Measurements from ENCODE around the gene PNMA5. TPM values are rescaled to one million over a fixed set of nuclear protein-coding genes. Genes with fewer than 3 reads are reported as not detected.
"Not testable (repeated sequence)": the region's sequence is repeated elsewhere in the genome, so short reads cannot be mapped to it uniquely, and the experiment has no call there.

PNMA5 gene
- total and polyA plus RNA-seq, 3 donors from 2014 or later, result 13.0 to 15.8 (median 13.9) TPM

DNA sequence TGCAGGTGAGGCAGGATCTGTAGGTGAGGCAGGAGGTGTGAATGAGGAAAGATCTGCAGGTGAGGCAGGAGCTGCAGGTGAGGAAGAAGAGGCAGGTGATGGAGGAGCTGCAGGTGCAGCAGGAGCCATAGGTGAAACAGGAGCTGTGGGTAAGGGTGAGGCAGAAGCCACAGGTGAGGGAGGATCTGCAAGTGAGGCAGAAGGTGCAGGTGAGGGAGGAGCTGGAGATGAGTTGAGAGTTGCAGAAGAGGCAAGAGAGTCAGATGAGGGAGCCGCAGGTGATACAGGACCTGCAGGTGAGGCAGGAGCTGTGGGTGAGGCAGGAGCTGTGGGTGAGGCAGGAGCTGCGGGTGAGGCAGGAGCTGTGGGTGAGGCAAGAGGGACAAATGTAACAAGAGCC lies 35.2 kb upstream of the PNMA5 start:
- intact Hi-C loops (cut with DNase I; ENCODE audit: low total_unique reads), result no loop called here

DNA sequence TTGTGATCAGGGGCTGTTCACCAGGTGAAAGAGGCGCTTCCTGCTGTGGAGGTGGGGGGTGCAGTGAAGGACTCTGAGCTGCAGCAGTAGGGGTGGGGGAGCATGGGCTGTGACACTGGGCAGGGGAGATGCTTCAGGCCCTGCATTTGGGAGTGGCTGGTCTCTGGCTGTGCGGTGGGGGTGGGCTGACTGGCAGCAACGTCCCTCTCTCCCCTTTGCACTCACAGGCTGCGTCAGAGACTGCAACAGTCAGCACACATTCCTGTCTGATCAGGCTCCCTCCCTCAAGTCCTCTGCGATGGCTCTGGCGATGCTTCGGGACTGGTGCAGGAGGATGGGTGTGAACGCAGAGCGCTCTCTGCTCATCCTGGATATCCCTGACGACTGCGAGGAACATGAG lies 34.6 kb upstream of the PNMA5 start:
- H3K27me3 ChIP-seq; H3K4me3 ChIP-seq; H3K36me3 ChIP-seq (ENCODE audit: low read depth, missing control alignments); H3K4me1 ChIP-seq; H3K9me3 ChIP-seq; DNase-seq; H3K27ac ChIP-seq; intact Hi-C loops (cut with DNase I; ENCODE audit: low total_unique reads): not testable (repeated sequence)
- 90% methylated on average over 2 of the region's 11 CpGs; no CpG with 5 or more reads in 1 of the 2 donors for WGBS, 2 donors

More for the DNA sequence above, 35.2 kb upstream of the PNMA5 start:
- Histone ChIP-seq H3K27ac (no peak overlapping the region), H3K27me3 (no peaks in the 10 kb centered on the region), H3K9me3 (no peaks in the 10 kb centered on the region), H3K4me1 (no peaks in the 10 kb centered on the region), H3K36me3 (ENCODE audit: low read depth, missing control alignments) (no peaks in the 10 kb centered on the region), H3K4me3 (no peak overlapping the region)
- TF ChIP-seq, protein P1, sequence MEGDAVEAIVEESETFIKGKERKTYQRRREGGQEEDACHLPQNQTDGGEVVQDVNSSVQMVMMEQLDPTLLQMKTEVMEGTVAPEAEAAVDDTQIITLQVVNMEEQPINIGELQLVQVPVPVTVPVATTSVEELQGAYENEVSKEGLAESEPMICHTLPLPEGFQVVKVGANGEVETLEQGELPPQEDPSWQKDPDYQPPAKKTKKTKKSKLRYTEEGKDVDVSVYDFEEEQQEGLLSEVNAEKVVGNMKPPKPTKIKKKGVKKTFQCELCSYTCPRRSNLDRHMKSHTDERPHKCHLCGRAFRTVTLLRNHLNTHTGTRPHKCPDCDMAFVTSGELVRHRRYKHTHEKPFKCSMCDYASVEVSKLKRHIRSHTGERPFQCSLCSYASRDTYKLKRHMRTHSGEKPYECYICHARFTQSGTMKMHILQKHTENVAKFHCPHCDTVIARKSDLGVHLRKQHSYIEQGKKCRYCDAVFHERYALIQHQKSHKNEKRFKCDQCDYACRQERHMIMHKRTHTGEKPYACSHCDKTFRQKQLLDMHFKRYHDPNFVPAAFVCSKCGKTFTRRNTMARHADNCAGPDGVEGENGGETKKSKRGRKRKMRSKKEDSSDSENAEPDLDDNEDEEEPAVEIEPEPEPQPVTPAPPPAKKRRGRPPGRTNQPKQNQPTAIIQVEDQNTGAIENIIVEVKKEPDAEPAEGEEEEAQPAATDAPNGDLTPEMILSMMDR (IDR thresholded peaks at IDR 0.05), result no peak
- TF ChIP-seq POLR2A (IDR thresholded peaks at IDR 0.05), result no peak
- DNase-seq, result no peak
- WGBS, 2 donors, result 50 to 100% methylated on average over 1 to 2 of the region's 2 CpGs

DNA sequence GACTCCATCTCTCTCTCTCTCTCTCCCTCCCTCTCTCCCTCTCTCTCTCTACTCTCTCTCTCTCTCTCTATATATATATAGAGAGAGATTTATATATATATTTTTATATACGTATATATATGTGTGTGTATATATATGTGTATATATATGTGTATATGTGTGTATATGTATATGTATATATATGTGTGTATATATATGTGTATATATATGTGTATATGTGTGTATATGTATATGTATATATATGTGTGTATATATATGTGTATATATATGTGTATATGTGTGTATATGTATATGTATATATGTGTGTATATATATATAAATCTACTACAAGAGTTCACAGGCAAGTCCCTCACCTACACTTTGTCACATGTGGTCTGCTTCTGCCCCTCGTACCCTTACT lies 32.6 kb upstream of the PNMA5 start:
- WGBS, 2 donors, result 20 to 65% methylated on average over 1 to 2 of the region's 2 CpGs
- H3K36me3 ChIP-seq (ENCODE audit: low read depth, missing control alignments); H3K4me3 ChIP-seq; DNase-seq; H3K27me3 ChIP-seq; H3K4me1 ChIP-seq; H3K27ac ChIP-seq; intact Hi-C loops (cut with DNase I; ENCODE audit: low total_unique reads); H3K9me3 ChIP-seq: not testable (repeated sequence)

DNA sequence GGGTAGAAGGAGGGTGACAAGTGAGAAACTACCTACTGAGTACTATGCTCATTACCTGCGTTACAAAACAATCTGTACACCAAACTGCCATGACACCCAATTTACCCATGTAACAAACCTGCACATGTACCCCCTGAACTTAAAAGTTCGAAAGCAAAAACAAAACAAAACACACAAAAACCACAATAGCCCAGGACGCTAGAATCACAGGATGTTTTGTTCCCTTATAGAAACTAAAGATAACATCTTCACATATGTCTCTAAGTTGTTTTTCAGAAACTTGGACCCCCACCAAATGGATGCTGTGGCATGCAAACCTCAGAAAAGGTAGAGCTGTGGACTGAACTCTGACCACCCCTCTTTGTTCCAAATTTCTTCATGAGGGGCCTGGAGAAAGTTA lies 25.2 kb upstream of the PNMA5 start:
- Histone ChIP-seq H3K4me1 (no peaks in the 10 kb centered on the region), H3K36me3 (ENCODE audit: low read depth, missing control alignments) (no peaks in the 10 kb centered on the region), H3K27ac (no peak overlapping the region), H3K9me3 (no peaks in the 10 kb centered on the region), H3K27me3 (no peaks in the 10 kb centered on the region), H3K4me3 (no peak overlapping the region)
- WGBS, 2 donors, result 67 to 76% methylated on average over 3 of the region's 3 CpGs
- TF ChIP-seq, protein P1 (IDR thresholded peaks at IDR 0.05), result no peak
- no peak for TF ChIP-seq POLR2A (IDR thresholded peaks at IDR 0.05)
- no peak for DNase-seq
- intact Hi-C loops (cut with DNase I; ENCODE audit: low total_unique reads), result no loop called here

DNA sequence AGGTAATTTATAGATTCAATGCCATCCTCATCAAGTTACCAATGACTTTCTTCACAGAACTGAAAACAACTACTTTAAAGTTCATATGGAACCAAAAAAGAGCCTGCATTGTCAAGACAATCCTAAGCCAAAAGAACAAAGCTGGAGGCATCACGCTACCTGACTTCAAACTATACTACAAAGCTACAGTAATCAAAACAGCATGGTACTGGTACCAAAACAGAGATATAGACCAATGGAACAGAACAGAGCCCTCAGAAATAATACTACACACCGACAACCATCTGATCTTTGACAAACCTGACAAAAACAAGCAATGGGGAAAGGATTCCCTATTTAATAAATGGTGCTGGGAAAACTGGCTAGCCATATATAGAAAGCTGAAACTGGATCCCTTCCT lies 23.3 kb upstream of the PNMA5 start:
- H3K4me3 ChIP-seq; H3K4me1 ChIP-seq; H3K27ac ChIP-seq; H3K36me3 ChIP-seq (ENCODE audit: low read depth, missing control alignments); H3K9me3 ChIP-seq; DNase-seq; H3K27me3 ChIP-seq; intact Hi-C loops (cut with DNase I; ENCODE audit: low total_unique reads): not testable (repeated sequence)
- WGBS, 2 donors, result 57 to 68% methylated on average over 2 of the region's 2 CpGs

DNA sequence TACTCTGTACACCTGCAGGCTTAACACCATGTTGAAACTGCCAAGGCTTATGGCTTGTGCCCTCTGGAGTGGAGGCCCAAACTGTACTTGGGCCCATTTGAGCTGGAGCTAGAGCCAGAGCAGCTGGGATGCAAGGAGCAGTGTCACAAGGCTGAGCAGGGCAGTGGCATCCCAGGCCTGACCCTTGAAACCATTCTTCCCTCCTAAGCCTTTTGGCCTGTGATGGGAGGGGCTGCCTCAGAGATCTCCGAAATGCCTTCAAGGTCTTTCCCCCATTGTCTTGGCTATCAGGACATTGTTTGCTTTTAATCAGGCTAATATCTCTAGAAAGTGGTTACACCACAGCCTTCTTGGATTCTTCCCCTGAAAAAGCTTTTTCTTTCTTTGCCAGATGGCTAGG lies 10.9 kb upstream of the PNMA5 start:
- TF ChIP-seq, protein P1 (IDR thresholded peaks at IDR 0.05), result no peak
- WGBS, 2 donors, result 40 to 67% methylated on average over 1 of the region's 1 CpG
- no peaks in the 10 kb centered on the region for H3K36me3 ChIP-seq (ENCODE audit: low read depth, missing control alignments)
- no peak overlapping the region for H3K27ac ChIP-seq
- no peak overlapping the region for H3K4me3 ChIP-seq
- no peaks in the 10 kb centered on the region for H3K27me3 ChIP-seq
- H3K4me1 ChIP-seq, result no peaks in the 10 kb centered on the region
- no peak for DNase-seq
- no peaks in the 10 kb centered on the region for H3K9me3 ChIP-seq
- intact Hi-C loops (cut with DNase I; ENCODE audit: low total_unique reads), result no loop called here

Measured in testis (tissue), 3 donors.